Esophagus muscularis mucosa (tissue), 4 donors: Measurements from ENCODE around the gene RFX6. TPM values are rescaled to one million over a fixed set of nuclear protein-coding genes. Genes with fewer than 3 reads are reported as not detected.

Experiments used
- DNase-seq: peaks from one replicate; pipeline ENCODE4 v3.0.0-alpha.2; 2017; ENCODE audit errors: extremely low spot score
- H3K27ac ChIP-seq, 4 donors: fragments of 200-600 bp; sonication (generic); replicated peaks in 1 of 4; 1 replicate in 3 of 4; 2 replicates in 1 of 4; pipeline ENCODE4 v1.5.1; 2016 to 2019; ENCODE audit warnings: mild to moderate bottlenecking in 1 of 4
- H3K27me3 ChIP-seq, 4 donors: fragments of 200-600 bp; sonication (generic); one replicate each; pipeline versions ENCODE4 v1.5.1 to v1.6.0; 2016 to 2019
- H3K36me3 ChIP-seq, 4 donors: fragments of 200-600 bp; sonication (generic); one replicate each; pipeline ENCODE4 v1.5.1; 2016 to 2019
- H3K4me1 ChIP-seq, 4 donors: fragments of 200-600 bp; sonication (generic); one replicate each; pipeline ENCODE4 v1.5.1; 2016 to 2019
- H3K4me3 ChIP-seq, 4 donors: fragments of 200-600 bp; sonication (generic); 1 replicate in 2 of 4; 2 replicates in 2 of 4; pipeline ENCODE4 v1.5.1; 2016 to 2019; ENCODE audit warnings: mild to moderate bottlenecking in 4 of 4, moderate library complexity in 1 of 4
- H3K9me3 ChIP-seq, 4 donors: fragments of 200-600 bp; sonication (generic); 1 replicate in 3 of 4; 2 replicates in 1 of 4; pipeline ENCODE4 v1.5.1; 2016 to 2019
- CTCF ChIP-seq, 3 experiments: fragments of 200-600 bp in 2 of 3; fragments of 450-650 bp in 1 of 3; sonication (generic) in 2 of 3; IDR thresholded peaks; one replicate each; pipeline ENCODE4 v1.5.1; 2017 to 2019; ENCODE audit warnings: antibody characterized with exemption in 3 of 3, mild to moderate bottlenecking in 2 of 3, moderate library complexity in 1 of 3
- EP300 ChIP-seq: sonication (generic); formaldehyde crosslinking; IDR thresholded peaks from one replicate; pipeline ENCODE4 v1.6.1; 2017; ENCODE audit warnings: antibody characterized with exemption
- POLR2A ChIP-seq: fragments of 450-650 bp; IDR thresholded peaks from one replicate; pipeline ENCODE4 v1.6.1; 2017; ENCODE audit warnings: antibody characterized with exemption, moderate library complexity, mild to moderate bottlenecking, low read depth
- POLR2AphosphoS5 ChIP-seq, 2 donors: sonication (generic); formaldehyde crosslinking; IDR thresholded peaks; one replicate each; pipeline ENCODE4 v1.6.1; 2017; ENCODE audit warnings: antibody characterized with exemption in 2 of 2
- WGBS: methylation state at CpG from one replicate; pipeline ENCODE4 v1.1.5; 2018; 5-methylcytosine and 5-hydroxymethylcytosine counted together
- intact Hi-C: fragments of 100-400 bp; cut with DNase I; formaldehyde crosslinking; loops from one replicate; pipeline ENCODE4 v1.15.1; 2023
- total RNA-seq, 4 donors: library from RNA; depleted of rRNA; stranded (reverse); fragments of >200 nt; gene quantifications; one replicate each; pipeline versions ENCODE4 v1.1.0 to v1.2.1, GENCODE V29; 2016

The RFX6 gene
- total RNA-seq, 4 donors from 2014 or later: not detected

- WGBS: 92% methylated on average over 1 of the region's 1 CpG
- Histone ChIP-seq H3K27me3 (no peaks in the 10 kb centered on the region), H3K27ac (no peak overlapping the region), H3K4me3 (no peak overlapping the region), H3K36me3 (no peaks in the 10 kb centered on the region), H3K9me3 (no peaks in the 10 kb centered on the region), H3K4me1 (no peaks in the 10 kb centered on the region)
- DNase-seq: no peak
- TF ChIP-seq POLR2A (no peak), CTCF (IDR thresholded peaks at IDR 0.05) (no peak), EP300 (no peak), POLR2AphosphoS5 (IDR thresholded peaks at IDR 0.05) (no peak)
- intact Hi-C loops: no loop called here
Measured at GRCh38 chr6:116929825-116930224, 52.8 kb downstream of the RFX6 start.

DNA sequence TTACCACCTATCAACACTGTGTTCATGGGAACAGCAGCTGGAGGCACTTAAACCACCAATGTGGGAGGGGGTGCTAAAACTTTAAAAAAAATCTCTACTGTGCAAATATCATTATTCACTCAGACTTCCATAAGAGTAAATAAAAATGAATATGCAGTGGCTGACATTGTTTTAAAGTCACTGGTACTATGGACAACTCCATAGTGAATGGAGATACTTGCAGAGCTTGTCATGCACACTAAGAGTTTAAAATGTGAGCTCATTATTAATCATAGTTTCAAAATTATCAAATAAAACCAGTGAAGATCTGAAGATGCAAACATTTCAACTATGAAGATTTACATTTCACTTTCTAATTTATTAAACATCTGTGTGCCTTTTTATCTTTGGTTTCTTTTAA is 54.4 kb downstream of the RFX6 start:
- Histone ChIP-seq H3K4me1 (no peaks in the 10 kb centered on the region), H3K36me3 (no peaks in the 10 kb centered on the region), H3K27ac (no peak overlapping the region), H3K9me3 (no peaks in the 10 kb centered on the region), H3K4me3 (no peak overlapping the region), H3K27me3 (no peaks in the 10 kb centered on the region)
- TF ChIP-seq EP300: no peak
- no peak for TF ChIP-seq POLR2A
- no peak for TF ChIP-seq CTCF (IDR thresholded peaks at IDR 0.05)
- no peak for TF ChIP-seq POLR2AphosphoS5 (IDR thresholded peaks at IDR 0.05)
- intact Hi-C loops: no loop called here
- DNase-seq: no peak

DNA sequence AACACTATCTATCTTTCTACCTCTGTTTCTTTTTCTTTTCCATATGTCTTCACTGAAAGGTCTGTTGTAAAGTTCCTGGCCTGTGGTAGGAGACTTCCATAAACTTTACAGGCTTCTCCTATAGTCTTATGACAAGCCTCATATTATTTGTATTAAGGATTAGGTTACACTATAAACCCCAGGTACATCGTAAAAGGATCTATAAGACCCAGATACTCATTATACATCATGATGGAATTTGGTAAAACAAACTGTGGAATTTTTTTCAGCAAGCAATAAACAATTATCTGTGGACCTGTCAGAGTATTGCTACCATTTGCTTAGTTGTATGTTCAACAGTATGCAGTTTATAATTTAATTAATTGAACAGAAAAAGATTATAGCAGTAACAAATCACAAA is 55.5 kb downstream of the RFX6 start:
- Histone ChIP-seq H3K36me3 (no peaks in the 10 kb centered on the region), H3K4me1 (no peaks in the 10 kb centered on the region), H3K9me3 (no peaks in the 10 kb centered on the region), H3K27me3 (no peaks in the 10 kb centered on the region), H3K4me3 (no peak overlapping the region), H3K27ac (no peak overlapping the region)
- intact Hi-C loops: no loop called here
- TF ChIP-seq EP300: no peak
- TF ChIP-seq POLR2AphosphoS5 (IDR thresholded peaks at IDR 0.05): no peak
- TF ChIP-seq CTCF (IDR thresholded peaks at IDR 0.05): no peak
- TF ChIP-seq POLR2A: no peak
- WGBS: 45% methylated on average over 1 of the region's 1 CpG
- no peak for DNase-seq

DNA sequence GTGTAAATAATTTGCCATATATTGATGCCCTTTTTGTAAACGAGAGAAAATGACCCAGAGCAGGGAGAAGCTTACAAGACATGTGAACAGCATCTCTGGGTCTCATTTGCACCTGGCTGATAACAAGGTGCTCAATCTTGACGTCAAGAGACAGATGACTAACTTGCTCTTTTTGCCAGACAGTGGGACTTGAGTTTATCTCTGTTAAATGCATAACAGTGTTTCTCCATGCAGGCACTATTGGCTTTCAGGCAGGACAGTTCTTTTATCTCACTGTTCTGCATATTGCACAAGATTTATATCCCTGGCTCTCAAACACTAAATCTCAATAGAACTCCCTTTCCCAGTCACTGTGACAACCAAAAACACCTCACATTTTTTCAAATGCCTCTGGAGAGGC is 56.4 kb downstream of the RFX6 start:
- H3K4me3 ChIP-seq: no peak overlapping the region
- H3K27ac ChIP-seq: no peak overlapping the region
- WGBS: 13% methylated on average over 2 of the region's 2 CpGs
- TF ChIP-seq POLR2AphosphoS5 (IDR thresholded peaks at IDR 0.05) (no peak), EP300 (no peak), CTCF (IDR thresholded peaks at IDR 0.05) (no peak), POLR2A (no peak)
- intact Hi-C loops: no loop called here
- H3K9me3 ChIP-seq: no peaks in the 10 kb centered on the region
- no peaks in the 10 kb centered on the region for H3K36me3 ChIP-seq
- no peak for DNase-seq
- H3K4me1 ChIP-seq: no peaks in the 10 kb centered on the region
- no peaks in the 10 kb centered on the region for H3K27me3 ChIP-seq

DNA sequence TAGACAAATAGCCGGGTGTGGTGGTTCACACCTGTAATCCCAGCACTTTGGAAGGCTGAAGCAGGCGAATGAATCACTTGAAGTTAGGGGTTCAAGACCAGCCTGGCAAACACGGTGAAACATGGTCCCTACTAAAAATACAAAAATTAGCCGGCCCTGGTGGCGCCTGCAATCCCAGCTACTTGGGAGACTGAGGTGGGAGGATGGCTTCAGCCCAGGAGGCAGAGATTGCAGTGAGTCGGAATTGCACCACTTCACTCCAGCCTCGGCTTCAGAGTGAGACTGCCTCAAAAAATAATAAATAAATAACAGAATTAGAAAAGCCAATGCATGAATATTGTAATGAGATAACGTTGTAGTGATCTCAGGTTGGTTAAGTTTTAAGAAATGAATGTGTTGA is 61.3 kb downstream of the RFX6 start:
- TF ChIP-seq POLR2A (no peak), EP300 (no peak), POLR2AphosphoS5 (IDR thresholded peaks at IDR 0.05) (no peak), CTCF (IDR thresholded peaks at IDR 0.05) (no peak)
- no peaks in the 10 kb centered on the region for H3K27me3 ChIP-seq
- DNase-seq: no peak
- H3K4me1 ChIP-seq: no peaks in the 10 kb centered on the region
- H3K4me3 ChIP-seq: no peak overlapping the region
- no peak overlapping the region for H3K27ac ChIP-seq
- no peaks in the 10 kb centered on the region for H3K9me3 ChIP-seq
- WGBS: 71% methylated on average over 6 of the region's 8 CpGs
- intact Hi-C loops: no loop called here
- no peaks in the 10 kb centered on the region for H3K36me3 ChIP-seq
